H9 (cell line): ENCODE results near the gene HSD11B1. TPM values are rescaled to one million over a fixed set of nuclear protein-coding genes. Genes with fewer than 3 reads are reported as not detected.

Experiments
- DNase-seq: peaks from one replicate; pipeline ENCODE4 v3.0.0-alpha.2; 2017
- H2AFZ ChIP-seq: one replicate; pipeline ENCODE4 v1.6.1; 2013; ENCODE audit warnings: mild to moderate bottlenecking, low read length, control low read depth, moderate library complexity
- H2AK5ac ChIP-seq: 2 replicates; pipeline ENCODE4 v1.6.1; 2013; ENCODE audit warnings: low read length, control low read depth, mixed read lengths; ENCODE audit not compliant: insufficient read length
- H2BK120ac ChIP-seq: one replicate; pipeline ENCODE4 v1.6.1; 2013; ENCODE audit warnings: low read depth, mild to moderate bottlenecking, low read length, control low read depth, inconsistent platforms; ENCODE audit not compliant: poor library complexity, severe bottlenecking
- H2BK12ac ChIP-seq: 2 replicates; pipeline ENCODE4 v1.6.1; 2013; ENCODE audit warnings: low read length, control low read depth, mixed read lengths, low read depth; ENCODE audit not compliant: insufficient read length
- H2BK15ac ChIP-seq: 2 replicates; pipeline ENCODE4 v1.6.1; 2013; ENCODE audit warnings: low read depth, low read length, control low read depth
- H2BK20ac ChIP-seq: one replicate; pipeline ENCODE4 v1.6.1; 2013; ENCODE audit warnings: low read depth, mild to moderate bottlenecking, low read length, control low read depth, inconsistent platforms; ENCODE audit not compliant: poor library complexity, severe bottlenecking
- H2BK5ac ChIP-seq: 2 replicates; pipeline ENCODE4 v1.6.1; 2013; ENCODE audit warnings: low read length, control low read depth, mixed read lengths; ENCODE audit not compliant: insufficient read length
- H3K14ac ChIP-seq: 2 replicates; pipeline ENCODE4 v1.6.1; 2013; ENCODE audit warnings: low read length, control low read depth; ENCODE audit not compliant: insufficient read depth
- H3K18ac ChIP-seq: 2 replicates; pipeline ENCODE4 v1.6.1; 2013; ENCODE audit warnings: low read depth, mild to moderate bottlenecking, mixed read lengths, low read length, control low read depth; ENCODE audit not compliant: insufficient read length
- H3K23ac ChIP-seq: 2 replicates; pipeline ENCODE4 v1.6.1; 2013; ENCODE audit warnings: low read length, control low read depth, mixed read lengths, low read depth; ENCODE audit not compliant: insufficient read length
- H3K23me2 ChIP-seq: 2 replicates; pipeline ENCODE4 v1.6.1; 2013; ENCODE audit warnings: low read depth, mild to moderate bottlenecking, mixed read lengths, low read length, control low read depth; ENCODE audit not compliant: insufficient read length, poor library complexity, severe bottlenecking
- H3K27ac ChIP-seq: 2 replicates; pipeline ENCODE4 v1.5.1; 2013; ENCODE audit warnings: low read length, control low read depth, mixed read lengths, low read depth; ENCODE audit not compliant: insufficient read length
- H3K27me3 ChIP-seq: 2 replicates; pipeline ENCODE4 v1.6.1; 2013; ENCODE audit warnings: low read length, control low read depth, inconsistent platforms; ENCODE audit not compliant: insufficient read depth
- H3K4ac ChIP-seq: 2 replicates; pipeline ENCODE4 v1.6.1; 2013; ENCODE audit warnings: low read depth, mild to moderate bottlenecking, control low read depth, inconsistent platforms, low read length, moderate library complexity
- H3K4me1 ChIP-seq: 2 replicates; pipeline ENCODE4 v1.6.1; 2013; ENCODE audit warnings: low read length, control low read depth, inconsistent platforms; ENCODE audit not compliant: insufficient read depth
- H3K4me2 ChIP-seq: 2 replicates; pipeline ENCODE4 v1.6.1; 2013; ENCODE audit warnings: low read length, control low read depth, mixed read lengths; ENCODE audit not compliant: insufficient read length, insufficient read depth
- H3K56ac ChIP-seq: 2 replicates; pipeline ENCODE4 v1.6.1; 2013; ENCODE audit warnings: low read depth, mild to moderate bottlenecking, mixed read lengths, low read length, control low read depth; ENCODE audit not compliant: insufficient read length
- H3K79me1 ChIP-seq: 2 replicates; pipeline ENCODE4 v1.6.1; 2013; ENCODE audit warnings: low read depth, mild to moderate bottlenecking, moderate library complexity, low read length, control low read depth, inconsistent platforms; ENCODE audit not compliant: insufficient read depth, poor library complexity, severe bottlenecking
- H3K79me2 ChIP-seq: 2 replicates; pipeline ENCODE4 v1.6.1; 2013; ENCODE audit warnings: low read length, control low read depth, inconsistent platforms; ENCODE audit not compliant: insufficient read depth
- H3K9ac ChIP-seq: 2 replicates; pipeline ENCODE4 v1.6.1; 2013; ENCODE audit warnings: low read length, control low read depth, mixed read lengths; ENCODE audit not compliant: insufficient read length; ENCODE audit errors: extremely low read depth
- H3K9me3 ChIP-seq: one replicate; pipeline ENCODE4 v1.6.1; 2013; ENCODE audit warnings: low read depth, low read length, inconsistent platforms; ENCODE audit not compliant: control insufficient read depth
- H3T11ph ChIP-seq: one replicate; pipeline ENCODE4 v1.6.1; 2013; ENCODE audit warnings: mild to moderate bottlenecking, low read length, control low read depth, inconsistent platforms
- H4K20me1 ChIP-seq: one replicate; pipeline ENCODE4 v1.6.1; 2013; ENCODE audit not compliant: control insufficient read depth, insufficient read length, insufficient read depth
- H4K5ac ChIP-seq: 2 replicates; pipeline ENCODE4 v1.6.1; 2013; ENCODE audit warnings: low read depth, mild to moderate bottlenecking, mixed read lengths, low read length, control low read depth; ENCODE audit not compliant: insufficient read length
- H4K8ac ChIP-seq: replicated peaks from 2 replicates; pipeline ENCODE4 v1.6.1; 2013; ENCODE audit warnings: low read length, control low read depth, mixed read lengths, low read depth; ENCODE audit not compliant: insufficient read length
- H4K91ac ChIP-seq: 2 replicates; pipeline ENCODE4 v1.6.1; 2013; ENCODE audit warnings: low read depth, mild to moderate bottlenecking, moderate library complexity, mixed read lengths, low read length, control low read depth; ENCODE audit not compliant: insufficient read length
- H3K27ac Mint-ChIP-seq, 3 experiments: 2 replicates in 2 of 3; 3 replicates in 1 of 3; pipeline ENCODE4 v1.8.0; 2020 to 2021; ENCODE audit warnings: mixed read lengths in 3 of 3, mild to moderate bottlenecking in 1 of 3, moderate library complexity in 1 of 3
- H3K27me3 Mint-ChIP-seq: 2 replicates; pipeline ENCODE4 v1.8.0; 2021; ENCODE audit warnings: low read depth, mild to moderate bottlenecking, moderate library complexity, mixed read lengths
- H3K36me3 Mint-ChIP-seq, 3 experiments: 2 replicates in 2 of 3; 3 replicates in 1 of 3; pipeline ENCODE4 v1.8.0; 2020 to 2021; ENCODE audit warnings: low read depth in 3 of 3, mixed read lengths in 3 of 3; ENCODE audit not compliant: insufficient read depth in 1 of 3
- H3K4me1 Mint-ChIP-seq, 2 experiments: 2 replicates each; pipeline ENCODE4 v1.8.0; 2020; ENCODE audit warnings: mixed read lengths in 2 of 2
- H3K4me3 Mint-ChIP-seq, 2 experiments: 2 replicates in 1 of 2; 3 replicates in 1 of 2; pipeline ENCODE4 v1.8.0; 2020 to 2021; ENCODE audit warnings: mild to moderate bottlenecking in 2 of 2, mixed read lengths in 2 of 2, moderate library complexity in 1 of 2
- H3K9me3 Mint-ChIP-seq, 2 experiments: 2 replicates in 1 of 2; 3 replicates in 1 of 2; pipeline ENCODE4 v1.8.0; 2020; ENCODE audit warnings: mild to moderate bottlenecking in 2 of 2, mixed read lengths in 2 of 2, moderate library complexity in 1 of 2
- WGBS: extraction: QIAGEN DNeasy Blood & Tissue Kit; methylation state at CpG from one replicate; pipeline ENCODE4 v1.1.7; 2013; ENCODE audit warnings: missing lambda C conversion rate, low lambda C conversion rate, mixed read lengths; ENCODE audit not compliant: insufficient read length; ENCODE audit errors: extremely low coverage; 5-methylcytosine and 5-hydroxymethylcytosine counted together
- total RNA-seq: library from RNA; stranded (reverse); gene quantifications from 2 replicates; pipeline ENCODE4 v1.2.1, GENCODE V29; 2021
- TF ChIP-seq, protein P1 (sequence below): fragments of 200-600 bp; sonication (generic); conservative IDR thresholded peaks from 3 replicates; pipeline ENCODE4 v1.8.0; 2021; ENCODE audit warnings: antibody characterized with exemption, mild to moderate bottlenecking

The HSD11B1 gene
- total RNA-seq, 1 experiment from 2014 or later, result not detected

DNA sequence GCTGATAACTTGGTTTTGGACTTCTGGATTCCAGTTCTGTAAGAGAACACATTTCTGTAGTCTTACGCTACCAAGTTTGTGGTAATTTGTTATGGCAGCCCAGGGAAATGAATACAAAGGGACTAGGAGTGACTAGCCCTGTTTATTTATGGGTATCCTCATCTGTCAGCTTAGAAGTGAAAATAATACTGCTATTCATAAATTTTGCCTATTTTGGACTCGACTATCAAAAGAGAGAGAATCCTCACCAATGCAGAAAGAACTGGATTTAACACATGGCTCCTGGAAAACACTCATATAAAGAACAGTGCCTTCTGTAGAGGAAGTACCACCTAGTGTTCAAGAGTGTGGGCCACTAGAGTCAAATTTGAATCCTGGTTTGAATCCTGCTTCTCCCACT, 22.6 kb downstream of the HSD11B1 start:
- no peak overlapping the region for H3K4me2 ChIP-seq
- Mint-ChIP-seq H3K4me1 (no peaks in the 10 kb centered on the region), H3K36me3 (no peaks in the 10 kb centered on the region), H3K4me3 (no peak overlapping the region), H3K27me3 (peaks cover 21% of the 10 kb centered on the region), H3K9me3 (no peaks in the 10 kb centered on the region), H3K27ac (no peak overlapping the region)
- no peak overlapping the region for H2BK12ac ChIP-seq
- no peak overlapping the region for H3K14ac ChIP-seq
- H3T11ph ChIP-seq, result no peak overlapping the region
- H3K79me1 ChIP-seq, result no peaks in the 10 kb centered on the region
- H4K8ac ChIP-seq, result no peak overlapping the region
- TF ChIP-seq, protein P1, sequence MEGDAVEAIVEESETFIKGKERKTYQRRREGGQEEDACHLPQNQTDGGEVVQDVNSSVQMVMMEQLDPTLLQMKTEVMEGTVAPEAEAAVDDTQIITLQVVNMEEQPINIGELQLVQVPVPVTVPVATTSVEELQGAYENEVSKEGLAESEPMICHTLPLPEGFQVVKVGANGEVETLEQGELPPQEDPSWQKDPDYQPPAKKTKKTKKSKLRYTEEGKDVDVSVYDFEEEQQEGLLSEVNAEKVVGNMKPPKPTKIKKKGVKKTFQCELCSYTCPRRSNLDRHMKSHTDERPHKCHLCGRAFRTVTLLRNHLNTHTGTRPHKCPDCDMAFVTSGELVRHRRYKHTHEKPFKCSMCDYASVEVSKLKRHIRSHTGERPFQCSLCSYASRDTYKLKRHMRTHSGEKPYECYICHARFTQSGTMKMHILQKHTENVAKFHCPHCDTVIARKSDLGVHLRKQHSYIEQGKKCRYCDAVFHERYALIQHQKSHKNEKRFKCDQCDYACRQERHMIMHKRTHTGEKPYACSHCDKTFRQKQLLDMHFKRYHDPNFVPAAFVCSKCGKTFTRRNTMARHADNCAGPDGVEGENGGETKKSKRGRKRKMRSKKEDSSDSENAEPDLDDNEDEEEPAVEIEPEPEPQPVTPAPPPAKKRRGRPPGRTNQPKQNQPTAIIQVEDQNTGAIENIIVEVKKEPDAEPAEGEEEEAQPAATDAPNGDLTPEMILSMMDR, result no peak
- H2AFZ ChIP-seq, result no peak overlapping the region
- H4K91ac ChIP-seq, result no peak overlapping the region
- no peak overlapping the region for H2BK20ac ChIP-seq
- H3K9me3 ChIP-seq, result no peaks in the 10 kb centered on the region
- H2AK5ac ChIP-seq, result no peak overlapping the region
- H3K23me2 ChIP-seq, result no peaks in the 10 kb centered on the region
- no peak overlapping the region for H3K23ac ChIP-seq
- no peak overlapping the region for H3K4ac ChIP-seq
- no peak overlapping the region for H2BK5ac ChIP-seq
- no peak overlapping the region for H3K18ac ChIP-seq
- no peak overlapping the region for H3K9ac ChIP-seq
- no peaks in the 10 kb centered on the region for H3K79me2 ChIP-seq
- no CpG with 5 or more reads among the region's 2 CpGs for WGBS
- H4K20me1 ChIP-seq, result no peaks in the 10 kb centered on the region
- H4K5ac ChIP-seq, result no peak overlapping the region
- no peak for DNase-seq
- no peak overlapping the region for H3K56ac ChIP-seq
- no peaks in the 10 kb centered on the region for H3K27me3 ChIP-seq
- H2BK15ac ChIP-seq, result no peak overlapping the region
- H3K4me1 ChIP-seq, result no peaks in the 10 kb centered on the region
- H2BK120ac ChIP-seq, result no peak overlapping the region
- no peak overlapping the region for H3K27ac ChIP-seq
